Chondrocyte (in vitro differentiated cells): Measurements from ENCODE around the gene SIGLEC7. TPM values are rescaled to one million over a fixed set of nuclear protein-coding genes. Genes with fewer than 3 reads are reported as not detected.

Experiments
- DNase-seq: peaks from one replicate; pipeline ENCODE4 v3.0.0; 2021; ENCODE audit warnings: mixed read lengths, low spot score
- H3K27ac Mint-ChIP-seq: one replicate; pipeline ENCODE4 v1.8.0; 2021; ENCODE audit warnings: mild to moderate bottlenecking, moderate library complexity, mixed read lengths; ENCODE audit not compliant: unreplicated experiment
- H3K27me3 Mint-ChIP-seq: 2 replicates; pipeline ENCODE4 v1.8.0; 2021; ENCODE audit warnings: low read depth, mixed read lengths
- H3K36me3 Mint-ChIP-seq: 2 replicates; pipeline ENCODE4 v1.8.0; 2021; ENCODE audit warnings: low read depth, mixed read lengths
- H3K4me1 Mint-ChIP-seq: 2 replicates; pipeline ENCODE4 v1.8.0; 2021; ENCODE audit warnings: low read depth, mild to moderate bottlenecking, mixed read lengths
- H3K4me3 Mint-ChIP-seq: one replicate; pipeline ENCODE4 v1.8.0; 2021; ENCODE audit warnings: mild to moderate bottlenecking, moderate library complexity, mixed read lengths; ENCODE audit not compliant: unreplicated experiment
- H3K9me3 Mint-ChIP-seq: 2 replicates; pipeline ENCODE4 v1.8.0; 2021; ENCODE audit warnings: low read depth, mixed read lengths
- total RNA-seq: library from RNA; stranded (reverse); gene quantifications from 3 replicates; pipeline ENCODE4 v1.2.1, GENCODE V29; 2021
- TF ChIP-seq, protein P1 (sequence below): fragments of 200-600 bp; sonication (generic); IDR thresholded peaks from 2 replicates; pipeline ENCODE4 v1.5.0; 2021; ENCODE audit warnings: antibody characterized with exemption, mild to moderate bottlenecking, moderate library complexity

Gene SIGLEC7
- total RNA-seq, 1 donor from 2014 or later, result not detected

DNA sequence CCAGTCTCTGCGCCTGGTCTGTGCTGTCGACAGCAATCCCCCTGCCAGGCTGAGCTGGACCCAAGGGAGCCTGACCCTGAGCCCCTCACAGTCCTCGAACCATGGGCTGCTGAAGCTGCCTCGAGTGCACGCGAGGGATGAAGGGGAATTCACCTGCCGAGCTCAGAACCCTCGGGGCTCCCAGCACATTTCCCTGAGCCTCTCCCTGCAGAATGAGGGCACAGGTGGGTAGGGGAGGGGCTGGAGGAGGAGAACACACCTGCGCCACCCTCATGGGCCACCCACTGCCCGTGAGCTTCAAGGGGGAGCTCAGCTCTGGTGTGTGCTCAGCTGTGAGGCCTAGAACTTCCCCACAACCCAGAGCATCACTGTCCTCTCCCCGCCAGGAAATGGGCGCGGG is 44.2 kb downstream of the SIGLEC7 start:
- no peak overlapping the region for H3K27ac Mint-ChIP-seq
- no peaks in the 10 kb centered on the region for H3K36me3 Mint-ChIP-seq
- H3K4me1 Mint-ChIP-seq, result no peaks in the 10 kb centered on the region
- no peak for DNase-seq
- H3K9me3 Mint-ChIP-seq, result no peaks in the 10 kb centered on the region
- H3K4me3 Mint-ChIP-seq, result no peak overlapping the region
- TF ChIP-seq, protein P1, sequence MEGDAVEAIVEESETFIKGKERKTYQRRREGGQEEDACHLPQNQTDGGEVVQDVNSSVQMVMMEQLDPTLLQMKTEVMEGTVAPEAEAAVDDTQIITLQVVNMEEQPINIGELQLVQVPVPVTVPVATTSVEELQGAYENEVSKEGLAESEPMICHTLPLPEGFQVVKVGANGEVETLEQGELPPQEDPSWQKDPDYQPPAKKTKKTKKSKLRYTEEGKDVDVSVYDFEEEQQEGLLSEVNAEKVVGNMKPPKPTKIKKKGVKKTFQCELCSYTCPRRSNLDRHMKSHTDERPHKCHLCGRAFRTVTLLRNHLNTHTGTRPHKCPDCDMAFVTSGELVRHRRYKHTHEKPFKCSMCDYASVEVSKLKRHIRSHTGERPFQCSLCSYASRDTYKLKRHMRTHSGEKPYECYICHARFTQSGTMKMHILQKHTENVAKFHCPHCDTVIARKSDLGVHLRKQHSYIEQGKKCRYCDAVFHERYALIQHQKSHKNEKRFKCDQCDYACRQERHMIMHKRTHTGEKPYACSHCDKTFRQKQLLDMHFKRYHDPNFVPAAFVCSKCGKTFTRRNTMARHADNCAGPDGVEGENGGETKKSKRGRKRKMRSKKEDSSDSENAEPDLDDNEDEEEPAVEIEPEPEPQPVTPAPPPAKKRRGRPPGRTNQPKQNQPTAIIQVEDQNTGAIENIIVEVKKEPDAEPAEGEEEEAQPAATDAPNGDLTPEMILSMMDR, result no peak
- H3K27me3 Mint-ChIP-seq, result peaks cover 6% of the 10 kb centered on the region

DNA sequence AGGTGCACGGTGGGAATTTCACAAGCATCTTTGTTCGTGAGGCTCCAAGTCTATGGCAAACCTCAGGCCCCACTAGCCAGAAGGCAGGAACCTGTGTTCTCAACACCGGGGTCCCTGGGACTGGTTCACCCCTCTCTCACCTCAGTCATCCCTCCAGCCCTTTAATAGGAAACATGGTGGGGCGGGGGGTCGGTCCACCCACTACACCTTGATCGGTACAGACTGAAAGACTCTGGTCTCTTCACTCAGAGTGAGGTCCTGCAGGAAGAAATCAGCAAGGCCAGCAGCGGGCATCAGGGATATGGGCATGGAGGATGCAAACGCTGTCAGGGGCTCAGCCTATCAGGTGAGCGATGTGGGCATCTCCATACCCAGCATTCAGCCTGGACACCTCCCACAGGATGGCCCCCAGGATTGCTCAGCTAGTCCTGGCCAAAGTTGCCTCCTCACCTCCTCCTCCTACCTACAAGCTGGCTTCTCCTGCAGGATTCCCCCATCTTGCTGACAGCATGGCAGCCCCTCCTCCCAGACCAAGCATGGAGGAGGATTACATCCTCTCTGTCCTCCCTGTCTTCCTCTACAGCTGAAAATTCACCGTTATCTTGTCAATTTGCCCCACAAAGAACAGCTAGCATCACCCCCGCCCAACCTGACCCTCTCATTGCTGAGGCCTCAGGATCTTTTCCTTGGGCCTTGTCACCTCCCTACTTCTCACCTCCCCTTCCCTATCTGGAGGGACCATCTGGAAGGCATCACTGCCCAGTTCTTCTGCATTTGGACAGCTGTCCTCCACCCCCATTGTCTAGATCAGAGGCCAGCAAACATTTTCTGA is 45.5 kb downstream of the SIGLEC7 start:
- H3K27me3 Mint-ChIP-seq, result peaks cover 6% of the 10 kb centered on the region
- no peaks in the 10 kb centered on the region for H3K4me1 Mint-ChIP-seq
- no peaks in the 10 kb centered on the region for H3K9me3 Mint-ChIP-seq
- TF ChIP-seq, protein P1, result no peak
- no peak overlapping the region for H3K4me3 Mint-ChIP-seq
- no peaks in the 10 kb centered on the region for H3K36me3 Mint-ChIP-seq
- no peak overlapping the region for H3K27ac Mint-ChIP-seq
- peak; percentile 69 for DNase-seq

DNA sequence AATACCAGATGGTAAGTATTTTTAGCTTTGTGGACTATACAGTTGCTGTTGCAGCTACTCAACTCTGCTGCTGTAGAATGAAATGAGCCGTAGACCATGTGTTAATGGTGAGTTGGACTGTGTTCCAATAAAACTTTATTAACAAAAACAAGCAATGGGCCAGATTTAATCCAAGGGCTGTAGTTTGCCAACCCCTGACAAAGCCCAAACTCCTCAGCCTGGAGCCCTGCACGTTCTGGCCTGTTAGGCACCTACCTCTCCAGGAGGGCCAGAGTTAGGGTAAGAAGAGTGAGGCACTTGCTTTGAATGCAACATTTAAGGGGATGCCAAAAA is 46.1 kb downstream of the SIGLEC7 start:
- no peak overlapping the region for H3K27ac Mint-ChIP-seq
- no peak overlapping the region for H3K4me3 Mint-ChIP-seq
- DNase-seq, result no peak
- TF ChIP-seq, protein P1, result no peak
- peaks cover 6% of the 10 kb centered on the region for H3K27me3 Mint-ChIP-seq
- no peaks in the 10 kb centered on the region for H3K4me1 Mint-ChIP-seq
- H3K9me3 Mint-ChIP-seq, result no peaks in the 10 kb centered on the region
- no peaks in the 10 kb centered on the region for H3K36me3 Mint-ChIP-seq

DNA sequence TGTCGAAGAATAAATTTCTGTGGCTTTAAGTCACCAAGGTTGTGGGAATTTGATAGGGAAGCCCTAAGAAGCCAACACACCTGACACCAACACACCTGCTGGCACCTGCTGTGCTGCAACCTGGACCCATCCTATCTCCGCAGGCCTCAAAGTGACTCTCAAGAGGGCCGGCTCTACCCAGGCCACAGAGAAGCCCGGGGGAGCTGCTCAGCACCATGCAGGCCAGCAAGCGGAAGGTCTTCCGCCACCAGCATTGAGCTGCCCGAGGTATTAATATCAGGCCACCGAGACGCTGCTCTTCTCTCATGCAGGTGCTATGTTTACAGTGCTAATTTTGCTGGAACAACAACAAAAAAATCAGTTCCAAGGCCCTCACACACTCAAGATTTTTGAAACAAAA is 50.6 kb downstream of the SIGLEC7 start:
- H3K9me3 Mint-ChIP-seq, result no peaks in the 10 kb centered on the region
- no peaks in the 10 kb centered on the region for H3K4me1 Mint-ChIP-seq
- TF ChIP-seq, protein P1, result no peak
- no peak for DNase-seq
- H3K36me3 Mint-ChIP-seq, result no peaks in the 10 kb centered on the region
- H3K4me3 Mint-ChIP-seq, result no peak overlapping the region
- no peak overlapping the region for H3K27ac Mint-ChIP-seq
- no peaks in the 10 kb centered on the region for H3K27me3 Mint-ChIP-seq

DNA sequence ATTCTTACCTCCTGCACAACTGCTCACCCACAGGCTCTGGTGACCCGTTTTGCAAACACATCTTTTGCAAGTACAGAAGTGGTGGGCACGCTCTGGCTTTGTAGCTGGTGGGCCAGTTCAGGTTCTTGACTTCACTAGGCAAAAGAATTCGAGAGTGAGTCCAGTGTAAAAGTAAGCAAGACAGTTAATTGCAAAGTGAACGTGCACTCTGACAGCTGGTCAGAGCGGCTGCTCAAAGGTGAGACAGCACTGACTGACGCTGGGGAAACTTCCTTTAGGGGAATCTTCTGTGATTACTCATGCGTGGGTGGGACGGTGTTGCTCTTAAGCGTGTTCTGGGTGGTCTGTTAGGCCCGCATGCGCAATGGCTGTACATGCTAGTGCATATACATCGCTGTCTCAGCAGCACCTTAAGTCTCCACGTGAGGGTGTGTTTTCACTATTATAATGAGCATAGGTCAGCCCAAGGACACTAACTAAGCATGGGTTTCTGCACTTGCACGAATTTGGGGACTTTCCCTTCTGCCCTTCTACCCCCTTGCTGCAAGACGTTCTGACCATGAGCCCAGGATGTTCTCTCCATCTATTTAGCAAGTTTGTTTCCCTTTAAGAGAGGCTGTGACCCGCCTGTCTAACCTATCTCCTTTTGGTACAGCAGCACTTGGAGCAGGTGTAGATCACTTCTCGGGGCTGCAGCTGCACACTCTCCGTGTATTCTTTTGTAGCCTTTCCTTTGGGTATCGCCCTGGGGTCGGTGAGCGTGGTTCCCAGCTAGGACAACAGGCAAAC is 52.6 kb downstream of the SIGLEC7 start:
- DNase-seq, result no peak
- H3K36me3 Mint-ChIP-seq, result no peaks in the 10 kb centered on the region
- H3K27ac Mint-ChIP-seq, result no peak overlapping the region
- no peaks in the 10 kb centered on the region for H3K27me3 Mint-ChIP-seq
- no peaks in the 10 kb centered on the region for H3K9me3 Mint-ChIP-seq
- TF ChIP-seq, protein P1, result no peak
- H3K4me3 Mint-ChIP-seq, result no peak overlapping the region
- no peaks in the 10 kb centered on the region for H3K4me1 Mint-ChIP-seq
